Naive thymus-derived CD8-positive, alpha-beta T cell (primary cell): ENCODE data around the gene TEF. TPM values are rescaled to one million over a fixed set of nuclear protein-coding genes. Genes with fewer than 3 reads are reported as not detected.

ENCODE experiments used
- ATAC-seq, 2 donors: fragments of 150-1000 bp; cut with Tn5 transposase in 1 of 2; sonication (Bioruptor Pico), chemical (Tn5 transposase) in 1 of 2; 1 replicate in 1 of 2; 2 replicates in 1 of 2; pipeline ENCODE4 v1.10.0; 2021; ENCODE audit warnings: mild to moderate bottlenecking in 2 of 2, moderate library complexity in 2 of 2
- POLR2A ChIA-PET: fragments of 350-600 bp; sonication (Branson Sonifier 250); formaldehyde crosslinking; loops from one replicate; lab custom pipeline; 2021; ENCODE audit warnings: antibody characterized with exemption; lab: Charles Lee
- DNase-seq, 10 donors: peaks; one replicate each; pipeline versions ENCODE4 v3.0.0 to v3.0.0-alpha.2; 2020 to 2022
- H3K27ac Mint-ChIP-seq, 10 donors: one replicate each; pipeline ENCODE4 v1.8.0; 2020 to 2022; ENCODE audit warnings: mild to moderate bottlenecking in 10 of 10, mixed read lengths in 10 of 10, moderate library complexity in 4 of 10, inconsistent platforms in 1 of 10
- H3K27me3 Mint-ChIP-seq, 5 donors: one replicate each; pipeline ENCODE4 v1.8.0; 2021 to 2022; ENCODE audit warnings: mixed read lengths in 5 of 5
- H3K36me3 Mint-ChIP-seq, 3 donors: one replicate each; pipeline ENCODE4 v1.8.0; 2020 to 2022; ENCODE audit warnings: mixed read lengths in 3 of 3, mild to moderate bottlenecking in 2 of 3, inconsistent platforms in 1 of 3
- H3K4me1 Mint-ChIP-seq, 4 donors: one replicate each; pipeline ENCODE4 v1.8.0; 2021 to 2022; ENCODE audit warnings: mixed read lengths in 4 of 4
- H3K4me3 Mint-ChIP-seq, 10 donors: one replicate each; pipeline ENCODE4 v1.8.0; 2020 to 2022; ENCODE audit warnings: mild to moderate bottlenecking in 10 of 10, mixed read lengths in 10 of 10, moderate library complexity in 6 of 10, inconsistent platforms in 1 of 10
- H3K9me3 Mint-ChIP-seq, 9 donors: one replicate each; pipeline ENCODE4 v1.8.0; 2020 to 2022; ENCODE audit warnings: mixed read lengths in 9 of 9, mild to moderate bottlenecking in 3 of 9, inconsistent platforms in 1 of 9, moderate library complexity in 1 of 9
- polyA plus RNA-seq, 3 donors: library from polyadenylated mRNA; unstranded; fragments of 300-500 nt; fragmentation: Illumina TruSeq; gene quantifications; one replicate each; pipeline ENCODE4 v1.2.3, GENCODE V29; 2021
- total RNA-seq, 8 experiments: library from RNA in 2 of 8; stranded (reverse) in 2 of 8; gene quantifications; one replicate each; pipeline ENCODE4 v1.2.3 and lab custom pipeline; 2021 to 2026

TEF gene
- total and polyA plus RNA-seq, 5 experiments from 2014 or later: 2.0 to 5.9 (median 5.2) TPM

- Mint-ChIP-seq H3K9me3 (no peaks in the 10 kb centered on the region), H3K27ac (no peak overlapping the region), H3K4me3 (no peak overlapping the region), H3K27me3 (no peaks in the 10 kb centered on the region), H3K36me3 (peaks cover 0 to 48% (median 0%) of the 10 kb centered on the region in 3 donors), H3K4me1 (peaks cover 0 to 5% (median 2%) of the 10 kb centered on the region in 4 donors)
- ATAC-seq (no peak), DNase-seq (no peak)
- POLR2A ChIA-PET: no interaction called here
Measured at GRCh38 chr22:41357191-41357590, 24.6 kb upstream of the TEF start.

DNA sequence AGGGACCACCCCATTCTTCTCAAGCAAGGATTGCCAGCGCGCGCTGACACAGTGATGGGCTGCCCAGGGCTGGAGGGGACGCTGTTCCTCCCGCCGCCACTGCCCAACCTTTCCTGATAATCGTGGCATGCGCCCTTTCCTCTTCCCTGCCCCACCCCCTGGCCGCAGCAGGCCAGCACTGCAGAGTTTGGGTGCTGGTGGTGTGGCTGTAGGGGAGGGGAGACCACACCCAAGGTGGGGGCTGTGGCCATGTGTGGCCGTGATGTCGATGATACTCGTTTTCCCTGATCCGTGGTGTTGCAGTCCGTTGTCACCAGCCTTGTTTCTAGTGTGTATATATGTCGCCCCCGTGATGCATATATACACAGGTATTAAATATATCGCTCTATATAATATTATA is 22.8 kb upstream of the TEF start:
- Mint-ChIP-seq H3K4me1 (peaks cover 0 to 5% (median 2%) of the 10 kb centered on the region in 4 donors), H3K9me3 (no peaks in the 10 kb centered on the region), H3K4me3 (no peak overlapping the region), H3K36me3 (peaks cover 0 to 35% (median 0%) of the 10 kb centered on the region in 3 donors), H3K27me3 (no peaks in the 10 kb centered on the region), H3K27ac (no peak overlapping the region)
- ATAC-seq: no peak
- DNase-seq: no peak
- POLR2A ChIA-PET: no interaction called here

DNA sequence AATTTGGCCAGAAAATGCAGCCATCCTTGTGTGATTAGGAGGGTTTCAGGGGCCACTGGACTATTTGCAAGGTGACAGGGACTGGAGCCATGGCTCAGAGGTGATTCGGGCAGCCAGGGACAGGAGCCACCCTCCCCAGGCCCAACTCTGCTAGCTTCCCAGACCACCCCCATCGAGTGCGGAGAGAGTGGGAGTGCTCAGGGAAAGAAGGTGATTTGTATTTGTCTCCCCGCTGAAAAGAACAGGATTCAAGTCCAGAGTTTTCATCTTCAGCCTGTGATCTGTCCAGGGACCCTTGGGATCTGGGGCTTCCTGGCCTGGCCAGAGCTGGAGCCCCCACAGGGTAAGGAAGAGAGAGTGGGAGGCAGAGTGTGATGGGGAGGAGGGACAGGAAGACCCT is 22.4 kb upstream of the TEF start:
- Mint-ChIP-seq H3K9me3 (no peaks in the 10 kb centered on the region), H3K4me1 (peaks cover 0 to 5% (median 0%) of the 10 kb centered on the region in 4 donors), H3K4me3 (no peak overlapping the region), H3K27ac (peak overlapping the region in 1 of 10 donors; percentile 65), H3K36me3 (peaks cover 0 to 32% (median 0%) of the 10 kb centered on the region in 3 donors), H3K27me3 (no peaks in the 10 kb centered on the region)
- ATAC-seq: no peak
- POLR2A ChIA-PET: no interaction called here
- DNase-seq: no peak

DNA sequence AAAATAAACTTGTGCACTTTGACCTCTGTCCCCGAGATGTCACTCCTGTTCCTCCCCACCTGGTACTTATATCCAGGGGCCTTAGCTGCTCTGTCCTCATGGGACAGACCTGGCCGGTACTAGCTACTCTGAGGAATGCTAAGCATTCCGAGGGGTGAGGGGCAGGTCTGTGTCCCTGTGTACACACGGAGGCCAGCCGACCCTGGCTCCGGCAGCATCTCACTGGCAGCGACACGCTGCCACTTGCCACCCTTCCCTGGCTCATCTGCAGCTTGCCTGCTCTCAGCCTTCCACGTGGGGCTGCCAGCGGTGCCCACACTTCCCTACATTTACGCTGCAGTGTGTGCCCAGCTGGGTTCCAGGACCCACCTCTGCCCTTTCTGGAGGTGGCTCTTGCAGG is 21.6 kb upstream of the TEF start:
- ATAC-seq (no peak), DNase-seq (no peak)
- Mint-ChIP-seq H3K27ac (peak overlapping the region in 1 of 10 donors; percentile 63), H3K9me3 (no peaks in the 10 kb centered on the region), H3K27me3 (no peaks in the 10 kb centered on the region), H3K4me1 (peaks cover 0 to 5% (median 0%) of the 10 kb centered on the region in 4 donors), H3K4me3 (no peak overlapping the region), H3K36me3 (peaks cover 0 to 25% (median 0%) of the 10 kb centered on the region in 3 donors)
- POLR2A ChIA-PET: no interaction called here

- POLR2A ChIA-PET: no interaction called here
- peaks cover 0 to 9% (median 0%) of the 10 kb centered on the region in 5 donors for H3K27me3 Mint-ChIP-seq
- ATAC-seq (no peak), DNase-seq (no peak)
- H3K4me1 Mint-ChIP-seq: peaks cover 0 to 5% (median 2%) of the 10 kb centered on the region in 4 donors
- H3K27ac Mint-ChIP-seq: peak overlapping the region in 1 of 10 donors; percentile 56
- peaks cover 0 to 14% (median 0%) of the 10 kb centered on the region in 3 donors for H3K36me3 Mint-ChIP-seq
- no peak overlapping the region for H3K4me3 Mint-ChIP-seq
- H3K9me3 Mint-ChIP-seq: no peaks in the 10 kb centered on the region
Measured at GRCh38 chr22:41361716-41362310, 19.9 kb upstream of the TEF start.

GRCh38 chr22:41362615-41363014 is 19.1 kb upstream of the TEF start:
- no peak for ATAC-seq
- POLR2A ChIA-PET: no interaction called here

DNA sequence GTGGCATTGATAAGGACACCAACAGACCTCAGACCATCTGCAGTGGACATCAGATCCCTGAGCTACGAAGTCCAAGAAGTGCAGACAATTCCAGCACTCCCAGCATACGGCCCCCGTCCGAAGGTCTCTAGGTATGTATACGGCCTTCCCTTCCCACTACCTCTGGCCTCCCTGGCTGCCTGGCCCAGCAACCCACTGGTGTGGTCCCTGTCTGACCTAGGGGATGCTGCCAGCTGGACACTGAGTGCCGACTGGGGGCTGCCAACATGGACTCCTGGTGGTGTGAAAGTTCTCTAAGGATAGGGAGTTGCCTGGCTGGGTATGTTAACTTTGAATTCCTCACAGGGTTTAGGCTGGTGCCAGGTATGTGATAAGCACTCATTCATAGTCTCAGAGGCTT is 17.5 kb upstream of the TEF start:
- H3K4me3 Mint-ChIP-seq: no peak overlapping the region
- ATAC-seq (no peak), DNase-seq (no peak)
- no peaks in the 10 kb centered on the region for H3K9me3 Mint-ChIP-seq
- H3K4me1 Mint-ChIP-seq: peaks cover 0 to 11% (median 1%) of the 10 kb centered on the region in 4 donors
- POLR2A ChIA-PET: no interaction called here
- H3K36me3 Mint-ChIP-seq: peaks cover 0 to 2% (median 0%) of the 10 kb centered on the region in 3 donors
- no peak overlapping the region for H3K27ac Mint-ChIP-seq
- H3K27me3 Mint-ChIP-seq: peaks cover 0 to 16% (median 3%) of the 10 kb centered on the region in 5 donors

More at GRCh38 chr22:41362615-41363014, 19.1 kb upstream of the TEF start:
- peak overlapping the region in 2 of 10 donors; percentile 20 to 43 for H3K27ac Mint-ChIP-seq
- no peak for DNase-seq
- H3K4me3 Mint-ChIP-seq: no peak overlapping the region
- H3K36me3 Mint-ChIP-seq: peaks cover 0 to 9% (median 0%) of the 10 kb centered on the region in 3 donors
- H3K27me3 Mint-ChIP-seq: peaks cover 0 to 12% (median 0%) of the 10 kb centered on the region in 5 donors
- peaks cover 0 to 8% (median 2%) of the 10 kb centered on the region in 4 donors for H3K4me1 Mint-ChIP-seq
- no peaks in the 10 kb centered on the region for H3K9me3 Mint-ChIP-seq

DNA sequence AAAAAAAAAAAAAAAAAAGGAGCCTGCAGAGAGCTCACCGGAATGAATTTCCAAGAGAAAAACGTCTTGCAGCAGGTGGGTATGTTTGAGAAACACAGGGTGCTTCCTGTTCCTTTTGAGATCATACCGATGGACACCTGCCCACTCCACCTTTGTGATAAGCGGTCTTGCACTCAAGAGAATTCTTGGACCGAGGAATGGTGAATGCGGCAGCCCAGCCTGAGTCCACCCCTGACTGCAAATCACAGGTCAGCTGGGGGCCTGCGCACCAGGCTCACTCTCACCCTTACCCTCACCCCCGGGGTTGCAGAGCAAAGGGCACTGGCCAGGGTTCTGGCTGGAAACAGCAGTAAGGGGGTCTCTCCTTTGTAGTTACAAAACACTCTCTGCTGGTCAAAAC is 16.8 kb upstream of the TEF start:
- Mint-ChIP-seq H3K36me3 (peaks cover 0 to 2% (median 0%) of the 10 kb centered on the region in 3 donors), H3K9me3 (no peaks in the 10 kb centered on the region), H3K27me3 (peaks cover 0 to 16% (median 3%) of the 10 kb centered on the region in 5 donors), H3K4me3 (no peak overlapping the region), H3K27ac (no peak overlapping the region), H3K4me1 (peaks cover 0 to 11% (median 0%) of the 10 kb centered on the region in 4 donors)
- ATAC-seq (no peak), DNase-seq (no peak)
- POLR2A ChIA-PET: no interaction called here

- H3K27ac Mint-ChIP-seq: no peak overlapping the region
- peaks cover 0 to 11% (median 0%) of the 10 kb centered on the region in 4 donors for H3K4me1 Mint-ChIP-seq
- no peak for DNase-seq
- no peak overlapping the region for H3K4me3 Mint-ChIP-seq
- H3K27me3 Mint-ChIP-seq: peaks cover 0 to 16% (median 3%) of the 10 kb centered on the region in 5 donors
- POLR2A ChIA-PET: no interaction called here
- no peak for ATAC-seq
- no peaks in the 10 kb centered on the region for H3K9me3 Mint-ChIP-seq
- H3K36me3 Mint-ChIP-seq: no peaks in the 10 kb centered on the region
Measured at GRCh38 chr22:41365425-41365824, 16.3 kb upstream of the TEF start.

- POLR2A ChIA-PET: no interaction called here
- DNase-seq (no peak), ATAC-seq (peak in 1 of 2 donors; percentile 35)
- Mint-ChIP-seq H3K4me3 (peak overlapping the region in 2 of 10 donors; percentile 10 to 14), H3K9me3 (no peaks in the 10 kb centered on the region), H3K4me1 (peaks cover 0 to 11% (median 0%) of the 10 kb centered on the region in 4 donors), H3K27ac (no peak overlapping the region), H3K27me3 (peaks cover 0 to 16% (median 3%) of the 10 kb centered on the region in 5 donors), H3K36me3 (no peaks in the 10 kb centered on the region)
Measured at GRCh38 chr22:41366323-41367029, 15.3 kb upstream of the TEF start.

DNA sequence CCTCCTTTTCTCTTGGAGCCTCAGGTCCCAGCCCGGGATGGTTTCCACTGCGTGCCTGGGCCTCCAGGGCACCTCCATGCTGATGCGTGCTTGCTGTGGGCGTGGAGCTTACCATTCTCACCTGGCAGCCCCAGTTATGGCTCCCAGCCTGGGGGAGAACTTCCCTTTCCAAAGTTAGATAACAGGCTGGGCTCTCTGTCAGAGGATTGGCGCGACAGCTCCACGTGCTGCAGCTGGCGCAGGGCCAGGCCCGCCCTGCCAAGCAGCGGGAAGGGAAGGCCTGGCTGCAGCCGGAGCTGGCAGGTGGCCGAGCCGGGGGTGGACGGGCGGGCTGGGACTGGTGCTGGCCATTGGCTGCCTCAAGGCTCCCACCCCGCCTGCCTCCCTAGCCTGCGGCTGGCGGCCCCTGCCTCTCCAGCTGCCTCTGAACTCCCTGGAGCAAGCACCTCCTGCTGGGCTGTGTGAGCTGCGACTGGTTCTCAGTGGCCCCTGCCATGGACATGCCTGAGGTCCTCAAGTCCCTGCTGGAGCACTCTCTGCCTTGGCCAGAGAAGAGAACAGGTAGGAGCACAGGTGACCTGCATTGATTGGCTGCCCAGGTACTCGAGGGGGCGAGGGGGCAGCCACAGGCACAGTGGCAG is 14.6 kb upstream of the TEF start:
- peak in 2 of 10 donors; percentile 8 to 15 for DNase-seq
- H3K27me3 Mint-ChIP-seq: peaks cover 0 to 16% (median 3%) of the 10 kb centered on the region in 5 donors
- POLR2A ChIA-PET: no interaction called here

DNA sequence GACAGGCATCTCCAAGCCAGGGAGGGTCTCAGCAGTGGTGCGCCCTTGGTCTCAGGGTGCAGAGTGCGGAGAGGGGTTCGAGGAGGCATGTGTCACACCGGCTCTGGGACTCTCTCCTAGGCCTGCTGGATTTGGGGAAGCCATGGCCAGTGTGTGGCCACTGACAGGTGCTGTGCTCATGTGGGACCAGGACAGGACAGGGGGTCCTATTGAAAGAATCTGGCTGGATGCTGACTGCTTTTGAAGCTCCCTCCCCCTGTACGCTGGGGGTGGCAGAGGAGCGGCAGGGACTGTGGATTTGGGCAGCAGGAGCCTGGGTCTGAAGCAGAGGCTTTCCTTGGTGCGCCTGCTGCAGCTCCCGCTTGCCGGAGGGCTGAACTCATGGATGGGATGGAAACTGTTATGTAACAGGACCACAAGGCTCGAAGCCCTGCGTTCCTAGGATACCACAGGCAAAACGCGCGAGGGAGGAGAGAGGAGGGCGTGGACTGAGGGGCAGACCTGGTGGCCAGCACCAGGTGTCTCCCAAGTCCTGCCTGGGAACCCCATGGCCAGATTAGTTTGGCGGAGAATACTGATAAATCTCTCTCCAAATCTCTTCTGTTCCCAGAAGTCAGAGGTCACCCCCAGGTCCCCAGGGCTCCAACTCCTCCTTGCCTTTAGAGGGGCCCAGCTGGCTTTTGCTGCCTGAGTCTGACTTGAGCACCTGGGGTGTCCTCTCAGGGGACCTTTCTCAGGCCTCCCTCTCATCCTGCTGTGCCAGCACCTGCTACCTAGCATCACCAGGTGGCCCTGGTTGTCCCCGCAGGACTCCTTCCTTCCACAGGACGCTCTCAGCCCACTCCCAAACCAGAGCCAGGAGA is 13.8 kb upstream of the TEF start:
- DNase-seq (no peak), ATAC-seq (no peak)
- Mint-ChIP-seq H3K27ac (peak overlapping the region in 2 of 10 donors; percentile 40 to 49), H3K27me3 (peaks cover 0 to 16% (median 3%) of the 10 kb centered on the region in 5 donors), H3K4me1 (peaks cover 0 to 11% (median 0%) of the 10 kb centered on the region in 4 donors), H3K4me3 (peak overlapping the region in 1 of 10 donors; percentile 36), H3K9me3 (no peaks in the 10 kb centered on the region), H3K36me3 (no peaks in the 10 kb centered on the region)
- POLR2A ChIA-PET: interaction anchor here (0.6 kb wide), 1 partner anchor 37 kb away, joined by 3 read pairs; no protein-coding TSS in a partner anchor

More for the DNA sequence above, 14.6 kb upstream of the TEF start:
- Mint-ChIP-seq H3K36me3 (no peaks in the 10 kb centered on the region), H3K27ac (peak overlapping the region in 2 of 10 donors; percentile 40 to 43), H3K4me3 (peak overlapping the region in 3 of 10 donors; percentile 10 to 39 (median 14)), H3K4me1 (peaks cover 0 to 11% (median 0%) of the 10 kb centered on the region in 4 donors), H3K9me3 (no peaks in the 10 kb centered on the region)
- ATAC-seq: peak; percentile 35 to 57
